Activated T-cell treated with anti-CD3 and anti-CD28 coated beads for 24 hours (primary cell): Measurements from ENCODE around the gene MNX1.

Experiments used
- DNase-seq: peaks from one replicate; pipeline ENCODE4 v3.0.0-alpha.2; 2020; ENCODE audit warnings: low read depth

Gene MNX1

DNA sequence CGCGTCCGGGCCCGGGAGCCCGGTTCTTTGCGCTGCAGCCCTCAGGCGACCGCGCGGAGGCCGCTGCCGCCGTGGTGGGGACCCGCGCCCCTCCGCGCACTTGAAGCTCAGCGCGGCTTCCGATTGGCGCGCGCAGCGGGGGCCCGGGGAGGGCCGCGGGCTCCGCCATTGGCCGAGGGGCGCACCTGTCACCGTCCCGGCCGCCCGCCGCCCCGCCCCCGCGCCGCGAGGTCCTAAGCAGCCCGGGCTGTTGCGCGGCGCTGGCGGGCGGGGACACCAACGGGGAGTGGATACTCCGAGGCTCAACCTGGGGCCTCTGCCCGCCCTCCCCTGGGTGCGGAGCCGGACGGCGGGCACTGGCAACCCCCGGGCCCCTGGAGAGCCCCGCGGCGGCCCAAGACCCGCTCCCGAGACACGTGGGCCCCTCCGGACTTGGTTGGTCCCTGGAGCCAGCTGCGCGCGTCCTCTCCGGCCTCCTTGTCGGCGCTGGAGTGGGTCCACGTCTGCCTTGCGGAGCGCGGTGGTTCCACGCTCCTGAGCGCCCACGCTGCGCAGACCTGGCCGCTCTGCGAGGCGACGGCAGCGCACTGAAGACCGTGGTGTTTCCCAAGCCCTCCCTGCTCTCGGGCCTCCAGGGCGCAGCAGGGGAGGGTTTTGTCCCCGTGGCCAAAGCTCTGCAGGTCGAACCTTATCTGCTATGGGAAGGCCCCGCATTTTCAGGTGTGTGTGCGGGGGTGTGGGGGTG, at the start of gene MNX1:
TSS of gene MNX1 (minus strand) at position 76 of the 745 bp plus-strand sequence. CDS start 313 bp downstream, outside the sequence.
- DNase-seq = peak; percentile 33

DNA sequence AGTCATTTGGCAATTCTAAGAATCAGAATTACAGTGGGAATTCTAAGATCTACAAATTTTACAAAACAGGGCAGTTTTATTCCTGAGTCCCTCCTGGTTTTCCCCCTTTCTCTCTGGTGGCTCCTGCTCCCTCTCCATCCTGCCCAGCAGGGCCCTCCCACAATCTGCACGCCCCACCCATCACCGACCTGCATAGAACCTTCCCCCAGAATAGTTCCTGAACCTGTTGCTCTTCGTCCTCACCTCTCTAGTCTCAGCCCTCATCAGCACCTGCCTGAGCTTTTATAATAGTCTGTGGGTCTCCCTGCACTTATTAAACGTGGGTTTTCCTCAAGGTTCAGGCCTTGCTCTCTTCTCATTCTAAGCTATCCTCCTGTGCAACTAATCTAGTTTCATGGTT, 49.1 kb upstream of the MNX1 start:
- DNase-seq = no peak

DNA sequence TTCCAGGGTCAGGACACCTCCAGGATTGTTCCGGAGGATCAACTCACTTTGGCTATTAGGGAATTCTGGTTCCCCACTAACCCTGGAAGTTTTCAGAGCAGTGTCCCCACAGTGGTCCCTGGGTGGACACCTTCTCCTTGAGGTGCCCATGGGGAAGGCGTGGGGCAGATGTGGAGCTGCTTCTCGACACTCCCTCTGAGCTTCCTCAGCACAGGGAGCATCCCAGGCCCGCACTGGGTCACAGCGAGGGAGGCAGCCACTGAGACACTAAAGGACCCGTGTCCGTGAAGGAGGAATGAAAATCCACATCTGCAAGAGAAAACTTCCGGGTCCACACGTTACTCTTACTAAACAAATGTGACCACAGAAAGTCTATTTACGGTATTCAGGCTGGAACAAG, 48.2 kb upstream of the MNX1 start:
- no peak for DNase-seq

DNA sequence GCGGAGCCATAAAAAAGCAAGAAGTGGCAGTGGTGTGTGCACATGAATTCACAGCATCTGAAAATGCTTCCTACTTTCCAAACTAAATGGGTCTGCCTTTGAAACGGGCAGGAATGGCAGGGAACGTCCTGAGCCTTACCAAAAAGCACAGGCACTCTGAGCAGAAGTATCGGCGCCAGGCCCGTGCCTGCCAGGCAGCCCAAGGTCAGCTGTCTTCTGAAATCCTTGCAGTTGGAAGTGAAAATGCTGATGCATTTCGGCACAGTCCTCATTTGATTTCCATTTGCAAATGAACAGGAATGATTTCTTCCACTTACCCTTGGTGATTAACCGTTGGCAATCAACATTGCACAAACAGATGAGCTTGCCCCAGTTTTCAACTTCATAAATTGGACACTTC, 47.6 kb upstream of the MNX1 start:
- DNase-seq = no peak

DNA sequence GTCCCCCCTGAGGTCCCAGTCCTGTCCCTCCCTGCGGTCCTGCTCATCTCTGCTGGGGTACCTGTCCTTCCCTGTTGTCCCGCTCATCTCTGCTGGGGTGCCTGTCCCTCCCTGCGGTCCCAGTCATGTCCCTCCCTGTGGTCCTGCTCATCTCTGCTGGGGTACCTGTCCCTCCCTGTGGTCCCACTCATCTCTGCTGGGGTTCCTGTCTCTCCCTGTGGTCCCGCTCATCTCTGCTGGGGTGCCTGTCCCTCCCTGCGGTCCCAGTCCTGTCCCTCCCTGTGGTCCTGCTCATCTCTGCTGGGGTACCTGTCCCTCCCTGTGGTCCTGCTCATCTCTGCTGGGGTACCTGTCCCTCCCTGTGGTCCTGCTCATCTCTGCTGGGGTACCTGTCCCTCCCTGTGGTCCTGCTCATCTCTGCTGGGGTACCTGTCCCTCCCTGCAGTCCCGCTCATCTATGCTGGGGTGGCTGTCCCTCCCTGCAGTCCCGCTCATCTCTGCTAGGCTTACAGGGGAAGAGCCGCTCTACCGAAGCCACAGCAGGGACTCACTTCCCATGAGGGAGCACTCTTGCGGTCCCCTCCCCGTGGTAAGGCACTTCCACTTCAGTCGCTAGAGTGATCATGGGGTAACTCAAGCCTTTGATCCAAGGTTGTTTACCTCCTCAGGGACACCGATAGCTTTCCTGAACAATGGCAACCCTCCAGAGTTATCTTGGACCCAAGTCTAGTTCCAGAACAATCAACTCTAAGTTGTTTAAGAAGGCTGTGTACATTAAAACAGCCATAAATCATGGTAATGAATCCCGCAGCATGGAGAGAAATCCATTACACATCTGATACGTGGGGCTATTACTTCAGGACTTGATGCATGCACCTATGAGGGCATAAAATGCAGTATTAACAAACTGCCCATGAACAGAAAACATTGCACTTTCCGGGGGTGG, 46.8 kb upstream of the MNX1 start:
- no peak for DNase-seq

DNA sequence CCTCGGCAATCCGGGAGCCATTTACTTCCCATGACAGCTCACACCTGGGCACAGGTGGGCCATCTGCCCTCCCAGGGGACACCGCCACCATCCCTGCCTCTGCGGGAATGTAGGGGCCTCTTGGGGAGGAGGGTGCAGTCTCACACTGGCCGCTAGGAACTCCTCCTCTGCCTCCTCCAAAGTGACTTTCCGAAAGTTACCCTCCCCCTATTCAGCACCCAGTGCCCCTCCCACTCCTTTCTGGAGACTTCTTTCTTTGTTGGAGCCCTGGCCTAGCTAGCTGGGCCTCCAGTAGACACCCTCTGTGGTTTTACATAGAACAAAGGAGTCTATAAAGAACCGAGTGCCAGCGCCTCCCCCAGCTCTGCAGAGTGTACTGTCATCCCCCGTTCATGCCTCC, 45.8 kb upstream of the MNX1 start:
- no peak for DNase-seq

DNA sequence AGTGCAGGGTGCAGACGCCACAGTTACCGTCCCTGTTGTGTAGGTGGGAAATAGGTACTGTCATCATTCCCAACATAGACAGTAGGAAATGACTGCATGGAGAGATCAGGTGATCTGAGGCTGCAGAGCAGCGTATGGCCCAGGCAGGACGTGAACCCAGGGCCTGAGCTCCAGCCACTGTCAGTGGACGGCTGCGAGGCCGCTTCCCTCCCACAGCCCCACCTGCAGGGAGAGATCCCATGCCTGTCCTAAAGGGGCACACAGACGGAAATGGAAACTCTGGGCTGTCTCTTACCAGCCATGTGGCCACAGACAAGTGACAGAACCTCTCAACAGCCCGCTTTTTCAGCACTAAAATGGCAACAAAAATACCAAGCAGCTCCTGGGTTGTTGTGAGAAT, 44.5 kb upstream of the MNX1 start:
- DNase-seq = no peak

DNA sequence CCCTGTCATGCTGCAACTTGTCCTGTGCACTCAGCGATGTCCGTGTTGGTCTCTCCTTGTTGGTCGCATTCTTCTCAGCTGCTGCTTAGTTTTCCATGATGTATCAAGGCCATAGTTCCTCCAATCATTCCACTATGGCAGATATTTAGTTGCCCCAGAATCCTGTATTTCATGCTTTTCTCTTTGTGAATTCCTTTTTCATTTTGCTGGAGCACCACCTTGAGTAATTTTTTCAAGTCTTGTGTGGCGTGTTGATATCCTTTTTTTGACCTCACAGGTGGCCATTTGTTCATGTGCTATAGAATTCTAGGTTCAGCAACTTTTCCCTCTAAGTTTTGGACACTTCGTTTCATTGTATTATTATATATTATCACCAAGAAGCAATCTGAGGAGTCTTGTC, 42.7 kb upstream of the MNX1 start:
- no peak for DNase-seq

DNA sequence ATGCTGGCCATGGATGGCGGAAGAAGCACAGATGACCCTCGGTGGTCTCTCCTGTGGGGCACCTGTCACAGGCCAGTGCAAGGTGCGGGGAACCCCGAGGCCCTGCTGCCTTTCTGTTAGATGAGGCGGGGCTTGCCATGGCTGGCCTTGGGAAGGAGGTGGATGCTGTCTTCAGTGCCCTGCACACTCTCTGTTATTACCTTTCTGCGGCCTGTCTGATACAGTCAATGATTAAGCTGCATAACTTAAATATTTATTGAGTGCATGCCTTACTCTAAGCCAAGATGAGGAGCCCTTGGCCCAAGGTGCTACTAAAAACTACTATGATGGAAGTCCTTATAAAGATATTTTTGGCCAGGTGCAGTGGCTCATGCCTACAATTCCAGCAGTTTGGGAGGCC, 36.7 kb upstream of the MNX1 start:
- DNase-seq = no peak

DNA sequence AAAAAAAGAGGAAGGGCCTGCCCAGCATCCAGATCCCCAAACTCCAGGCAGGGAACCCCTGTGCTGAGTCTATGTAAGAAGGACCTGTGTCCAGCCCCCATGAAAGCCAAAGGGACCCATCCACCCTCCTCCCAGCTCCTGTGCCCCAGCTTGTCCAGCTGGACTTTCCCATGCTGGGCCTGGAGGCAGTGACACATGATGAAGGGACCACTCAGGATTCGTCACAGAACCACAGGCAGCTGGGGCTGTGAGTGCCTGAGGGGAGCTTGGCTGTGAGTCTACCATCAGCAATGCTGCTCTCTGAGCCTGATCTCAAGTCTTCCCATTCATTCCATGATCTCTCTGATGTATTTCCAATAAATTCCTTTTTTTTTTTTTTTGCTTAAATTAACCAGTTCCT, 36.2 kb upstream of the MNX1 start:
- DNase-seq = no peak

DNA sequence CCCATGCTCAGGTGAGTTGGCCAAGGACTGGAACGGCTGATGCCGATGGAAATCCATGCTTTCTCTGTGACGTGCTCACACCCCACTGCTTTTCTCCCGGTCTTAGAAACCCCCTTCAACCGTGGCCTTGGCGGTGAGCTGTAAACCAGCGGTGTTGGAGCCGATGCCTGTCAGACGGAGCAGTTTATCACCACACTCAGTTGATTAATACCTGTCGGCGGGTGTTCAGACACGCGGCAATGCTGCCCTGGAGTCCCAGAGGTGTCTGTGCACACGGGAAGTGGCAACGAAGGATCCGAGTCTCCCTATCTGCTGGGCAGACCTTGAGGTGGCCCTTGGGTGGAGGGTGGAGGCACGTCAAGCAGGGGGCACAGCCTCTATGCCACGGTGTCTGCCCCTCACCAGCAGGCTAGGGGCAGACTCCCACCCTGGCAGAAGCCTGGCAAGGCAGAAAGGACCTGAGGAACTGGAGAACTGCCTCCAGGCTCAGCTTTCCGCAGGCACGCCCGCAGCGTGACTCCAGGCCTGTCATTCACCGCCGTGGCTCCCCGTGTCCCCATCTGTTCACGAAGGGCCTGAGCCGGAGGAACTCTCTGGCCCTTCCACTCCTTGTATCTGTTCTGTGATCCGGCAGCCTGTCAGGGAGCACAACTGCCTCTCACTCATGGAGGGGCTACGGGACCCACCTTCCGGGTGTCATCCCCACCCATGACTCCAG, 34.6 kb upstream of the MNX1 start:
- no peak for DNase-seq

DNA sequence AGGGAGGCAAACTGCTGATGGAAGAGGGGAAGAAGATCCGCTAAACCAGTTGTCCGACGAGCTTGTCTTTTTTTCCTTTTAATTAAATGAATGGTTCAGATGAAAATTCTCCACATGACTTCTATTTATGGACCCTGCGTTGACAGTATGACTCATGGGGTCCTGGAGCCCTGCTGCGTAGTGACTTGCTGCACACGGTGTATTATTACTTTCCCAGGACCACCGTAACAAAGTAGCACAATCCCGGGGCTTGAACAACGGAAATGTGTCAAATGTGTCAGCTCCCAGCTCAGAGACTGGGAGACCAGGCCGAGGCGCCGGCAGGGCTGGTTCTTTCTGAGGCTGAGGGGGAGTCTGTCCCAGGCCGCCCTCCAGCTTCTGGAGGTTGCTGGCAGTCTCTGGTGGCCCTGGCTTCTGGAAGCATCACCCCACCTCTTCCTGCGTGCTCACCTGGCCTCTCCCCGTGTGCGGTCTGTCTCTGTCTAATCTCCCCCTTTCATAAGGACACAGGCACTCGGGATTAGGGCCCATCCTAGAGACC, 33.8 kb upstream of the MNX1 start:
- no peak for DNase-seq

DNA sequence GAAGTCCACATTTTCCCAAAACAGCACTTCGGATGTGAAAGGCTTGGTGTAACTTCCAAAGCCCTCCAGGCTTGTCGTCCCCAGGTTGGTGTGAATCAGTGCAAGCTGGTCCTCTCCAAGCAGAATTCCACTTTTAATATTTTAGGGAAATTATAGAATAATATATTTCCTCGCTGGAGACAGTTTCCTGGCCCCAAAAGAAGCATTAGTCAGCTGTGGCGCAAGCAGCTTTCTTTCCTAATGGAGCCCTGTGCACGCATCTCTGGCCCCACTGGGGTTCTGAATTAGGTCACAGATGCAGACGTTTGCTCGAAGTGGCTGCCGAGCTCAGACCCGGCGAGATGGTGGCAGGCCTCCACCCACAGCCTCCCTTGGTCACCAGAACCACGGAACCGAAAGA, 33.3 kb upstream of the MNX1 start:
- DNase-seq = no peak

DNA sequence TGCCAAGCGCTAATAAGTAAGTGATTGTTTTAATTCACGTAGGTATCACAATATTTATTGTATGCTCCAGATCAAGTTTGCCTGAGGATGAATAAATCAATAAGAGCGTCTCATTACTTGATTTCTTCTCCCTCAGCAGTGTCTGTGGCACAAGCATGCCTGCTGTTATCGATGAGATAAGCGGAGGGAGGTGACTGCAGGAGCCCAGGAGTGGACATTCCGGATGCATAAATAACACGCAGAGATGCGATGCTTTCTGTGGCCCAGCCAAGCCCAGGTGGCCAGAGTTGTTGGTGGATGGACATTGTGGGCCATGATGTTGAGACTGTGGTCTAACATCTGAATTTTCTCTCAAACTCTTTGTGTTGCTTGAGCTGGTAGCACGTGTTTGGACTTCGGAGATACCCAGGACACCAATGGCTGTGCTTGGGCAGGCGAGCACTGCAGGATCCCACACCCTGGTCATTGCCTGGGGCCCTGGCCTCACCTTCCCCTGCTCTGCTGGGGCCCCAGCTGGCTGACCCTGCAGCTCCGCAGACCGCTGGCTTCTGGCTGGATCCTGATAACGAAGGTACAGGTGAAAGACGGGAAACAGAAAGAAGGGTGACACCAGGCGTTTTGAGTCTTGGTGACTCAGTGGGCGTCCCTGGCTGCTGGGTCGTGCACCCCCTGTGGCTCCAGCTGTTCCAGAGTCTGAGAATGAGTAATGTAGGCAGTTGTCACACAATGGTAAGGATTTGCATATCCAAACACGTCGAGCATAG, 31.2 kb upstream of the MNX1 start:
- DNase-seq = no peak

DNA sequence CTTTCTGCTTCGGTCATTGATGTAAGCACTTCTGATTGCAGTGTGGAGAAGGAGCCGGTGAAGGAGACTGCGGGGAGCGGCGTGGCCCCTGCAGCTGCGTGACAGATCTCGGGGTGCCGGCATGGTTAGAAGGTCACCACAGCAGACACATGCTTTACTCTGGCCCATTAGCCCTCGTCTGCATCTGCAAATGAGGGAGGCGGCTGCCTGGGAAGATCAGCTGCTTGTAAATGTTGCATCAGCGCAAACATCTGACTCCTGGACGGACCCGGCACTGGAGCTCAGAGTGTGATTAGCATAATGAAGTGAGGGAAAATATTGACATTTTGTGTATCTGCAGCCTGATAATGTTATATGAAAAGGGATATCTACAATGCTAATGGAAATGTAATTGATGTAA, 30.5 kb upstream of the MNX1 start:
- no peak for DNase-seq

DNA sequence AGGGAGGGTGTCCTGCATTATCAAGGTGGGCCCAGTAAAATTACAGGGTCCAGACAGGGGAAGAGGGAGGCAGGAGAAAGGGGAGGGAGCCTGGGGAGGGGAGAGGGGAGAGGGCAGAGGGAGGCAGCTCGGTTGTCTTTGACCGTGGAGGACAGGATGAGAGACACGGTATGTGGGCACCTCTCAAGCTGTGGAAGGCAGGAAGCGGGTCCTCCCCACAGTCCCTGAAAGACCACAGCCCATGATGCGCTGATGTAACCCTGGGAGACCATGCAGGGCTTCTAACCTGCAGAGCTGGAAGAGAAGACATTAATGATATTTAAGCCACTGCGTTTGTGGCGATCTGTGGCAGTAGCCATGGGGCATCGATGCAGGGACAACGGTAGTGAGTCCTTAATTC, 27.2 kb upstream of the MNX1 start:
- no peak for DNase-seq

DNA sequence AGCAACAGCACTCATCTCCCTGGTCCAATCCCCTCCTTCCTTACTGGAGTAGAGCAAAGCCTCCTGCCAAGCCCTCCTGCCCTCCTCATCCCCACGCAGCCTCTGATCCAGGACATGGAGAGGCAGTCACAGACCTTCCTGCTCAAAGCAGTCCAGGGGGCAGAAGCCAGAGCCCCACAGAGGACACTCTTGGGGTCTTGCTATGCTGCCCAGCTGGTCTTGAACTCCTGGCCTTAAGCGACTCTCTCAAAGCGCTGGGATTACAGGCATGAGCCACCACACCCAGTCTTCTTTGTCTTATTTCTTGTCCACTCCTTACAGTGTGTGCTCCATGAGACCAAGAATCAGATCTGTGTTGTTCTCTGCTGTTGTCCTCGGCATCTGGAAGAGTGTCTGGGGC, 26.6 kb upstream of the MNX1 start:
- no peak for DNase-seq

DNA sequence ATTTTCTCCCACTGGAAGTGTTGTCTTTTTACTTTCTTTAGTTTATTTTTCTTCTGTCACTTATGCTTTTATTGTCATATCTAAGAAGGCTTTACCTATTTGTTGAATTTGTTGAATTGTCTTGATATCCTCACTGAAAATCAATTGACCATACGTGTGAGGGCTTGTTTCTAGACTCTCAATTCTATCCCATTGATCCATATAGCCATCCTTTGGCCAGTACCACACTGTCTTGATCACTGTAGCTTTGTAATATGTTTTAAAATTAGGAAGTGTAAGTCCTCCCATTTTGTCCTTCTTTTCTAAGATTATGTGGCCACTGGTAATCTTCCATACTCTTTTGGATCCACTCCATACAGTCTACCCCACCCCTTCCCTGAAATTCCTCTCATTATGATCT, 25.5 kb upstream of the MNX1 start:
- DNase-seq = no peak

DNA sequence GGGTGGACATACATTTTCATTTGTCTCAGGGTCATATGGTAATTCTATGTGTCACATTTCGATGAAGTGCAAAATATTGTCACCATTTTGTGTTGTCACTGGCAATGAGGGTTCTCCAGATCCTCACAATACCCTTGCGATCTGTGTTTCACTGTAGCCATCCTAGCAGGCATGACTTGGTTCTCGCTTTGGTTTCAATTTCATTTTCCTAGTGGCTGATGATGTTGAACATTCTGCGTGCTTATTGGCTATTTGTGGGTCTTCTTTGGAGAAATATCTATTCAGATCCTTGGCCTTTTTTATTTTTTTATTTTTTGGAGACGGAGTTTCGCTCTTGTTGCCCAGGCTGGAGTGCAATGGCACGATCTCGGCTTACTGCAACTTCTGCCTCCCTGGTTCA, 24.8 kb upstream of the MNX1 start:
- DNase-seq = no peak

DNA sequence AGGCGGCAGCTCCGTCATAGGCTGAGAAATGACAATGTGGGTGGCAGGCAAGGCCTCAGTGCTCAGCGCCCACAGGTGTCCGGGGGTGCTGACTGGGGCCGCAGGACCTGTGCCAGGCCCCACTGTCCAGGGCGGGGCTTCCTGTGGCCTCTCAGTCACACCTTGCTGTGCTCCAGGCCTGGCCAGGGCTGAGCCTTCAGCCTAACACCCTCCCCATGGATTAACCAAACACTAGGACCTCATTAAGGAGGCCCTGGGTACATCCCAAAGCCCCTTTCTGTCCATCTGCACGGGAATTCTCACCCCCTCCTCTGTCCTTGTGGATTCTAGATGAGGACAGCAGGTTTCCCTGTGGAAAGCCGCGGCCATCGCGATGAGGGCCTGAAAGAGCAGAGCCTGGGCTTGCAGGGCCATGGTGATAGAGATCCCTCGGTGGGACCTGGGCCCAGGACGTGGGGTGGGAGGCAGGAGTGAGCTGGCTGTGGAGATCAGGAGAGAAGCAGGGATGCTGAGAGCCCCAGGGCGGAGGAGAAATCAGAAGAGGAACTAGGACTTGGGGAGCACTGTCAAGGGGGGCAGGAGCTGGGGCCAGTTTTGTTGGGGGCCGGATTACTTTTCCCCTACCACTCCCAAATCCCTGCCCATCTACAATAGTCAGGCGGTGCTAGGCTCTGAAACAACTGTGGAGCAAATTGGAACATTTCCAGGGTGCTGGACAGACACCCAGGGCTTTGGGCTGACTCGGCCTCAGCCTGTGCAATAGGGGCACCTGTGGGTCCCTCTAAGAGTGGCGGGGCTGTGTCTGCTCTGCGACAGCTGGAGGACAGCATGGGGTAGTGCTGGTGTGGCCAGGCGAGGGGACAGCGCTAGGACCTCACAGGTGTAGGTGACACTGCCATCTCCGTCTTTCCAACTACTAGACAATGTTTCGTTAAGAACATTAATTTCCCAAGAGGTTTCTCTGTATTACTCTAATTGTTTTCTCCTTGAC, 23.3 kb upstream of the MNX1 start:
- DNase-seq = no peak
